Adrenal gland (tissue), 12 donors: ENCODE measurements around the gene ZSCAN16. TPM values are rescaled to one million over a fixed set of nuclear protein-coding genes. Genes with fewer than 3 reads are reported as not detected.

Experiments
- DNase-seq, 7 donors: peaks; one replicate each; pipeline ENCODE4 v3.0.0-alpha.2; 2019 to 2020
- H3K27ac ChIP-seq, 5 donors: fragments of 200-600 bp; sonication (generic) in 4 of 5; 1 replicate in 3 of 5; 2 replicates in 2 of 5; pipeline versions ENCODE4 v1.5.1 to v1.8.0; 2016 to 2020; ENCODE audit warnings: mild to moderate bottlenecking in 1 of 5
- H3K27me3 ChIP-seq: fragments of 200-600 bp; 2 replicates; pipeline ENCODE4 v1.8.0; 2021
- H3K36me3 ChIP-seq, 2 donors: fragments of 200-600 bp; replicated peaks in 1 of 2; 1 replicate in 1 of 2; 2 replicates in 1 of 2; pipeline versions ENCODE4 v1.5.1 to v1.8.0; 2018 to 2022
- H3K4me1 ChIP-seq, 2 donors: fragments of 200-600 bp; replicated peaks in 1 of 2; 1 replicate in 1 of 2; 2 replicates in 1 of 2; pipeline versions ENCODE4 v1.5.1 to v1.8.0; 2018 to 2021
- H3K4me3 ChIP-seq, 4 donors: fragments of 200-600 bp; sonication (generic) in 3 of 4; one replicate each; pipeline ENCODE4 v1.5.1; 2016 to 2018
- H3K9me3 ChIP-seq, 3 donors: fragments of 200-600 bp; sonication (generic) in 1 of 3; replicated peaks in 1 of 3; 1 replicate in 2 of 3; 2 replicates in 1 of 3; pipeline versions ENCODE4 v1.5.1 to v1.8.0; 2016 to 2021
- CTCF ChIP-seq, 6 experiments: fragments of 450-650 bp in 4 of 6; fragments of 200-600 bp in 2 of 6; sonication (generic) in 1 of 6; IDR thresholded peaks; 1 replicate in 5 of 6; 2 replicates in 1 of 6; pipeline versions ENCODE4 v1.5.1 to v1.8.0; 2016 to 2021; ENCODE audit warnings: antibody characterized with exemption in 6 of 6, mild to moderate bottlenecking in 2 of 6, moderate library complexity in 1 of 6
- POLR2A ChIP-seq, 2 donors: fragments of 450-650 bp; IDR thresholded peaks; one replicate each; pipeline ENCODE4 v1.6.1; 2017; ENCODE audit warnings: antibody characterized with exemption in 2 of 2, mild to moderate bottlenecking in 2 of 2, moderate library complexity in 1 of 2
- WGBS, 4 donors: extraction: QIAGEN DNeasy Blood & Tissue Kit in 2 of 4; methylation state at CpG; one replicate each; pipeline versions ENCODE4 v1.1.5 to v1.1.7; 2013 to 2017; 5-methylcytosine and 5-hydroxymethylcytosine counted together
- intact Hi-C, 2 donors: fragments of 100-400 bp; cut with DNase I; formaldehyde crosslinking; loops; one replicate each; pipeline versions ENCODE4 v1.14.1 to v1.15.0; 2022 to 2023
- polyA plus RNA-seq, 3 donors: library from polyadenylated mRNA; stranded (reverse); fragments of 200-250 nt in 2 of 3; fragments of 350-450 nt in 1 of 3; fragmentation: Illumina TruSeq in 1 of 3; extraction: RNeasy Lipid Tissue Mini Kit (QIAGEN cat#74804) in 1 of 3; gene quantifications; one replicate each; pipeline ENCODE4 v1.2.3, GENCODE V29; 2013 to 2014
- total RNA-seq, 9 donors: library from RNA; depleted of rRNA in 4 of 9; stranded (reverse); fragments of >200 nt in 4 of 9; fragments of 120-200 nt in 1 of 9; fragmentation: NEBNext Ultra II Directional in 1 of 9; extraction: Animal tissue kit (Norgen Biotek cat#: 25700) in 1 of 9; gene quantifications; one replicate each; pipeline versions ENCODE4 v1.1.0 to v1.2.4, GENCODE V29; 2013 to 2023
- donor health status: healthy with polysubstance abuse.
- donor health status: Bipolar disorder and iron deficiency.
- donor health status: DM: yes; HTN: yes; CAD: no.
- donor health status: DM: no; HTN: no; CAD: no.
- donor health status: DM: no; HTN: no; CAD: no.
- donor health status: DM: yes; HTN: yes; CAD: no.

The ZSCAN16 gene
- total and polyA plus RNA-seq, 12 donors = 1.8 to 9.6 (median 4.5) TPM

GRCh38 chr6:28160233-28160632 lies 35.8 kb downstream of the ZSCAN16 start:
- WGBS, 4 donors = 87 to 93% (median 91%) methylated on average over 2 of the region's 2 CpGs
- no peak for TF ChIP-seq POLR2A (IDR thresholded peaks at IDR 0.05)
- no peak for TF ChIP-seq CTCF (IDR thresholded peaks at IDR 0.05)
- intact Hi-C loops = no loop called here

DNA sequence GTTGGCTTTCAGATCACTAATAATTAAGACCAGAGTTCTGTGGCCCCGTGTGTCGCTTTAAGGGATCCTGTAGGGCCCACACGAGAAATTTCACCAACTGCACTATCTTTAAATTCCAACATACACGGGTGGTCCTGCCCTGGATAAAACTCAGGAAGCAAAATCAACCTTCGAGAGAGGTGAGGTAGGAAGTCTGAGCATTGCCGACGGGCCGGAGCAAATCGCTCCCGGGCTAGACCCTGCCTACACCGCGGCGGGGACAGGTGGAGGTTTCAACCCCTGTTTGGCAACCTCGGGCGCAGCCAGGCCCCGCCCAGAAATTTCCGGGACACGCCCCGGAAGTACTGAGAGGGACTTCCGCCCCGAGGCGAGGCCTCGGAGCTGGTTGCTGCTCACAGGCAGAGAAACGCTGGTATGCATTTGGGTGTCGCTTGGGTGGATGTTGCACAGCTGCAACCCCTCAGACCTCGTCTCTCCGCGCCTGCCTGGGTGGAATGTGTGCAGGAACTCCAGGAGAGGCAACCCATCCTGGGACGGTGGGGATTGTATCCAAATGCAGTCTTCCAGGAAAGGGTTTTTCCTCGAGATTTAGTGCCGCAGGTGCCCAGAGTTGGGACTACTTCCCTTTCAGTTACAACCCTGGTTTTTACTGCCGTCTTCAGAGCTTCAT lies 37.1 kb downstream of the ZSCAN16 start:
- WGBS, 4 donors = 7 to 16% (median 10%) methylated on average over 7 to 32 of the region's 32 CpGs
- H3K36me3 ChIP-seq = peaks cover 0 to 4% of the 10 kb centered on the region in 2 donors
- H3K27ac ChIP-seq = peak overlapping the region in 1 of 5 donors; percentile 33
- H3K4me3 ChIP-seq = peak overlapping the region in 3 of 4 donors; percentile 27 to 72 (median 41)
- peaks cover 0 to 8% of the 10 kb centered on the region in 2 donors for H3K4me1 ChIP-seq
- intact Hi-C loops = no loop called here
- TF ChIP-seq POLR2A (IDR thresholded peaks at IDR 0.05) = peak; percentile 15 to 44
- no peak for TF ChIP-seq CTCF (IDR thresholded peaks at IDR 0.05)
- peak; percentile 61 to 81 (median 70) for DNase-seq
- no peaks in the 10 kb centered on the region for H3K27me3 ChIP-seq
- H3K9me3 ChIP-seq = no peaks in the 10 kb centered on the region

More at GRCh38 chr6:28160233-28160632, 35.8 kb downstream of the ZSCAN16 start:
- DNase-seq = no peak
- peaks cover 0 to 14% of the 10 kb centered on the region in 2 donors for H3K36me3 ChIP-seq
- no peaks in the 10 kb centered on the region for H3K9me3 ChIP-seq
- H3K27me3 ChIP-seq = no peaks in the 10 kb centered on the region
- H3K27ac ChIP-seq = no peak overlapping the region
- H3K4me3 ChIP-seq = no peak overlapping the region
- peaks cover 0 to 8% of the 10 kb centered on the region in 2 donors for H3K4me1 ChIP-seq

DNA sequence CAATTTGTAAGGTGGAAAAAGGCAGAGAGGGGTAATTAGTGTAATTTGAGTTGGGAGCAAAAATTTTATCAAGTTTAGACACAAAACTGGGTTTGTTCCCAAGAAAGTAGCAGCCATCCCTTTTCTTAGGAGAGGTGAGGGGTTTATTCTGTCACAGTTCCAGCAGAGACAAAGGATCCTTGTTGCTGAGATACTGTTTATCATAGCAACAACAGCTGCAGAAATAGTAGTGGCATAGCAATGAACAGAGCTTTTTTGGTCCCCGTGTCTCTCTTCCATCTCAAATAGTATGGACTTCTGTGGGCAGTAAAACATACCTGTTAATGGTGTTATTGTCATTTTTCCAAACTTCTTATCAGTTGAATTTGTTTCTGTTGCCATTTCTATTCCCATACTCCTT lies 41.2 kb downstream of the ZSCAN16 start:
- no peaks in the 10 kb centered on the region for H3K27me3 ChIP-seq
- H3K4me1 ChIP-seq = peaks cover 0 to 8% of the 10 kb centered on the region in 2 donors
- TF ChIP-seq POLR2A (IDR thresholded peaks at IDR 0.05) = no peak
- TF ChIP-seq CTCF (IDR thresholded peaks at IDR 0.05) = no peak
- no peaks in the 10 kb centered on the region for H3K9me3 ChIP-seq
- no peak overlapping the region for H3K4me3 ChIP-seq
- no peaks in the 10 kb centered on the region for H3K36me3 ChIP-seq
- no peak overlapping the region for H3K27ac ChIP-seq
- DNase-seq = no peak
- intact Hi-C loops = no loop called here
- 67 to 96% (median 81%) methylated on average over 1 of the region's 1 CpG for WGBS, 4 donors

GRCh38 chr6:28167068-28167467 lies 42.7 kb downstream of the ZSCAN16 start:
- Histone ChIP-seq H3K27ac (no peak overlapping the region), H3K27me3 (no peaks in the 10 kb centered on the region), H3K4me1 (peaks cover 0 to 2% of the 10 kb centered on the region in 2 donors), H3K36me3 (no peaks in the 10 kb centered on the region), H3K9me3 (no peaks in the 10 kb centered on the region), H3K4me3 (no peak overlapping the region)
- DNase-seq = no peak
- 81 to 90% (median 87%) methylated on average over 4 of the region's 4 CpGs for WGBS, 4 donors
- intact Hi-C loops = no loop called here
- TF ChIP-seq POLR2A (IDR thresholded peaks at IDR 0.05) (no peak), CTCF (IDR thresholded peaks at IDR 0.05) (no peak)
